ENCODE results near the gene PLOD3.

PLOD3 gene

DNA sequence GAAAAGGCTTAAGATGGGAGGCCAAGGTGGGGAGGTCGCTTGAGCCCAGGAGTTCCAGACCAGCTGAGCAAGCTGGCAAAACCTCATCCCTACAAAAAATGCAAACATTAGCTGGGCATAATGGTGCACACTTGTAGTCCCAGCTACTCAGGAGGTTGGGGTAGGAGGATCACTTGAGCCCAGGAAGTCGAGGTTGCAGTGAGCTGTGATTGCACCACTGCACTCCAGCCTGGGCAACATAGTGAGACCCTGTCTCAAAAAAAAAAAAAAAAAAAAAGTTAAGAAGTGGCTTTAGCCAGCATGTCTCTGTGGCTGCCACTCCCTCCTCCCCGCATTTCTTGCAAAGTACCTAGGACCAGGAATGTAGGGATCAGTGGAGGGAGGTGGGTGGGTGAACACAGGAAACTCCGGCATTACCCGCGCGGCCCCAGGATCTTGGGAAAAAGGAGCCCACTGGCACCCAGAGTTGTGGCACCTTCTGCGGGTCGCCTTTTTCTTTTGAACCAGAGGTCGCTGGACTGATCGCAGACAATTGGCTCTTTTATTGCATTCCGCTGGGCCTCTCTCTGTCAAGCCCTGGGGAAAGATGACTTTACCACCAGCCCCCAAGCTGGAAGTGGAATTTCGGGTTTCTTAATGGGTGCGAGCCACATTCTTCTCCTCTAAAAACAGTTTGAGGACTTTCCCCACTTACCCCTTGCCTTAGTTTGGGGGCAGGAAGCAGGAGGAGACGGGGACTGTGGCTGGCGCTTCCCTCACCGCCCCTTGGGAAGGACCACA is 55.5 kb downstream of the PLOD3 start:
- no peak for DNase-seq (ENCODE audit: insufficient read length, low spot score)
- TF ChIP-seq SPI1 (IDR thresholded peaks at IDR 0.05; ENCODE audit: low read depth, low read length) (no peak), TAF1 (IDR thresholded peaks at IDR 0.05; ENCODE audit: low read depth, low read length) (no peak), POLR2A (IDR thresholded peaks at IDR 0.05; ENCODE audit: low read depth, low read length) (no peak), POLR2AphosphoS5 (IDR thresholded peaks at IDR 0.05; ENCODE audit: low read depth, low read length) (no peak), POU2F2 (IDR thresholded peaks at IDR 0.05; ENCODE audit: low read depth, low read length) (no peak), PAX5 (IDR thresholded peaks at IDR 0.05; ENCODE audit: insufficient read depth, low read length, severe bottlenecking) (no peak)
- FAIRE-seq = no peak

- no peak for TF ChIP-seq POU2F2 (IDR thresholded peaks at IDR 0.05; ENCODE audit: low read depth, low read length)
- no peak for TF ChIP-seq POLR2A (IDR thresholded peaks at IDR 0.05; ENCODE audit: low read depth, low read length)
- TF ChIP-seq POLR2AphosphoS5 (IDR thresholded peaks at IDR 0.05; ENCODE audit: low read depth, low read length) = no peak
- TF ChIP-seq TAF1 (IDR thresholded peaks at IDR 0.05; ENCODE audit: low read depth, low read length) = no peak
- no peak for TF ChIP-seq SPI1 (IDR thresholded peaks at IDR 0.05; ENCODE audit: low read depth, low read length)
- no peak for TF ChIP-seq PAX5 (IDR thresholded peaks at IDR 0.05; ENCODE audit: insufficient read depth, low read length, severe bottlenecking)
- no peak for DNase-seq (ENCODE audit: insufficient read length, low spot score)
- no peak for FAIRE-seq
Measured at GRCh38 chr7:101160910-101161309, 56.5 kb downstream of the PLOD3 start.

- TF ChIP-seq SPI1 (IDR thresholded peaks at IDR 0.05; ENCODE audit: low read depth, low read length) (no peak), POLR2AphosphoS5 (IDR thresholded peaks at IDR 0.05; ENCODE audit: low read depth, low read length) (no peak), POU2F2 (IDR thresholded peaks at IDR 0.05; ENCODE audit: low read depth, low read length) (no peak), POLR2A (IDR thresholded peaks at IDR 0.05; ENCODE audit: low read depth, low read length) (no peak), TAF1 (IDR thresholded peaks at IDR 0.05; ENCODE audit: low read depth, low read length) (no peak), PAX5 (IDR thresholded peaks at IDR 0.05; ENCODE audit: insufficient read depth, low read length, severe bottlenecking) (no peak)
- FAIRE-seq (no peak), DNase-seq (ENCODE audit: insufficient read length, low spot score) (no peak)
Measured at GRCh38 chr7:101159696-101160674, 57.4 kb downstream of the PLOD3 start.

DNA sequence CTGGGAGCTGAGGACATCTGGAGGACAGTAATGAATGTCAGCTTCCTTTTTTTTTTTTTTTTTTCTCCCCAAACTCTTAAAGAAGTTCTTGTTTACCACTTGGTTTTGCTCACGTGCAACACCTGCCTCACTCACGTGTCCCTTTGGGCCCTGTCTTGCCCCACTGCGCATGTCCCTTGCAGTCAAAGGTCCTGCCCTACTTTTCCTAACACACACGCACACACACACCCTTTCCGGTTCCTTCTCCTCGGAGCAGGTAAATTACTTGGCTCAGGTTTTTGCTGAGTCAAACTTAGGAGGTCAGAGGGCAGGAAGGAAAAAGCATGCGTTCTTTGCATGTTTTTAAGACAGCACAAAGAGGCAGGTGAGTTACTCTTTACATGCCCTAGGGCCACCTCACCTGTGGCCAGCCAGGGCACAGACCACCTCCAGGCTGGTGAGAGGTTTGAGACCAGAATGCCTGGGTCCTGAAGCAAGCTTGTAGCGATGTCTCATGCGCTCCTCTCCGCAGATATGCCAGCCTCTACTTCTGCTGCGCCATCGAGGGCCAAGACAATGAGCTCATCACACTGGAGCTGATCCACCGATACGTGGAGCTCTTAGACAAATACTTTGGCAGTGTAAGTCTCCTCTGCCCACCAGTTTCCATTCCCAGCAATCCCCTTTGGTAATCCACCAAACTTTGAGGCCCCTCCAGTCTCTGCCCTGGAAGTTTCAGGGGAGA is 60.4 kb downstream of the PLOD3 start:
- no peak for FAIRE-seq
- DNase-seq (ENCODE audit: insufficient read length, low spot score) = no peak
- TF ChIP-seq PAX5 (IDR thresholded peaks at IDR 0.05; ENCODE audit: insufficient read depth, low read length, severe bottlenecking) = no peak
- no peak for TF ChIP-seq POU2F2 (IDR thresholded peaks at IDR 0.05; ENCODE audit: low read depth, low read length)
- TF ChIP-seq POLR2A (IDR thresholded peaks at IDR 0.05; ENCODE audit: low read depth, low read length) = no peak
- TF ChIP-seq TAF1 (IDR thresholded peaks at IDR 0.05; ENCODE audit: low read depth, low read length) = no peak
- no peak for TF ChIP-seq POLR2AphosphoS5 (IDR thresholded peaks at IDR 0.05; ENCODE audit: low read depth, low read length)
- TF ChIP-seq SPI1 (IDR thresholded peaks at IDR 0.05; ENCODE audit: low read depth, low read length) = no peak

DNA sequence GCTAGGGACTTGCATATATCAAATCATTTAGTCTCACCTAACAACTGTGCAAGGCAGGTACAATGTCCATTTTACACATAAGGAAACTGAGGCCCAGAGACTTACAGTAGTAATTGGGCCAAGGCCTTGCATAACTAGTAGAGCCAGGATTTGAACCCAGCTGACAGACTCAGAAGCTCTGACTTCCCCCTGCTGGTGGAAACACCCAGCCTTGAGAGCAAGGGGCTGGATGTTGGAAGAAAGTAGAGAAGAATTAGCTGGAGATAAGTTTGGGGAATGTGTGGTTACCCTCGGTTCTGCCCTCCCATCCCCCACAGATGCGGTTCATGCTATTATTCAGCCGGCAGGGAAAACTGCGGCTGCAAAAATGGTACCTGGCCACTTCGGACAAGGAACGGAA is 61.1 kb downstream of the PLOD3 start:
- no peak for FAIRE-seq

More for the DNA sequence above, 61.1 kb downstream of the PLOD3 start:
- DNase-seq (ENCODE audit: insufficient read length, low spot score) = no peak
- TF ChIP-seq TAF1 (IDR thresholded peaks at IDR 0.05; ENCODE audit: low read depth, low read length) (no peak), SPI1 (IDR thresholded peaks at IDR 0.05; ENCODE audit: low read depth, low read length) (no peak), POLR2A (IDR thresholded peaks at IDR 0.05; ENCODE audit: low read depth, low read length) (no peak), PAX5 (IDR thresholded peaks at IDR 0.05; ENCODE audit: insufficient read depth, low read length, severe bottlenecking) (no peak), POU2F2 (IDR thresholded peaks at IDR 0.05; ENCODE audit: low read depth, low read length) (no peak), POLR2AphosphoS5 (IDR thresholded peaks at IDR 0.05; ENCODE audit: low read depth, low read length) (no peak)

Data from GM12891 (cell line).